ENCODE measurements around the gene EEF1A2.
"Not testable (repeated sequence)": the region's sequence is repeated elsewhere in the genome, so short reads cannot be mapped to it uniquely, and the experiment has no call there.

Gene EEF1A2

DNA sequence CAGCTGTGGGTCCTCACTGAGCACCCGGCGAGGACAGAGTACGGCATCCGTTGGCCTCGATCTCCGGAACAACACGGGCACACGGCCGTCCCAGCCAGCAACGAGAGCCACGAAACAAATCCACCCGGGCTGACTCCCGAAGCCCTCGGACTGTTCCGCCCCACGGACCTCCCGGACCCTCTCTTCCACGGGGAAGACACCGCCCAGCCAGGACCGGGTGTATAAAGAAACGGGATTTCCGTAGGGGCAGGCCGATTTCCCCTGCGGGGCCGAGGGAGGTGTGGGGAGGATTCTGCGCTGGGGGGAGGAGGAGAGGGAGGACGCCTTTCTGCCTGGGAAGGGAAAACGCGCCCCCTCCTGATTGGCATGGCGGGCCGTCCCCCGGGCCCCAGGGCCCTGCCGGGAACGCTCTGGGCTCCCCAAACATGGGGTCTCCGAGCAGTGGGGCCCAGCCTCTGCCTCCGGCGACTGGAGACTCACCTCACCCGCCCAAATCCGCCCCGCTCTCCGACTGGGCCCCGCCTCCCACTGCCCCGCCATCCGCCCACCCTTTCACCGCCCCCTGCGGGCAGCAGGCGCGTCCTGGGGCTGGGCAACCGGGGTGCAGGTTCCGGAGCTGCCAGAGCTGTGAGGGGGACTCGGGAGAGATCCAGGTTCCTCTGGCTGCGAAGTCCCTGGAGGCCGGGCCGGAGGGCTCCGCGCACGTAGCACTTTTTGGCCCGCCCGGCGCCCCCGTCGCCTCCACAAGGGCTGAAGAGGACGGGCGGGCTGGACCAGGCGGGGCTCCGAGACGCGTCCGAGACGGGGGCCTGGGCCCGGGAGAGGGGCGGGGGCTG is 21.0 kb upstream of the EEF1A2 start:
- DNase-seq = peak; percentile 56 to 69

DNA sequence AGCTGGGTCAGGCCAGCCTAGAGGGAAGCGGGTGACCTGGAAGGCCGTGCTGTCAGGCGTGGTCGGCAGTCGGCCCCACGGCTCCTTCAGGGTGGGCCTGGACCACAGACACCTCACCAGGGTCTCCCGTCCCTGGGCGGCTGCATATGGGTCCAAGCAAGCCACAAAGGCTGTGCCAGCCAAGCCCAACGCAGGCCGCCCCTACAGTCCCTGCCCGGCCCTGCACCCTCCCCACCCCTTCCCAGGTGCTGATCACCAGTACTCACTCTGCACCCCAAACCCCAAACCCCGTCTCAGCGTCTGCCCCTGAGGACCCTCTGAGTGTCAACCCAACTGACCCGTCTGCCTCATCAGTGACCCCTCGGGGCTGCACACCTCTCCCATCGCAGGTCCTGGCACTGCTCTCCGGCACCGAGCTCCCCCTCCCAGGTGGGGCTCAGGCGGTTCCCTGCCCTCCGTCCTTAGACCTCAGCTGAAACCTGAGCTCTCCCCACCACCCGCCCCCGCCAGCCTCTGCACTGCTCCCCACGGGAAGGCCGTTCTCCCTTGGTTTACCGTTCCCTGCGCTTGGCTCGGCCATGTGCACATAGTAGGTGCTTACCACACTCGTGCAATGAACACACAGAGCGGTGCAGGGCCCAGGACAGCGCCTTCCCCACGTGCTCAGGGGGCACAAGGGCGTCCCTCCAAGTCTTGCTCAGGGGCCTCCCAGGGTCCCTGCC is 20.2 kb upstream of the EEF1A2 start:
- no peak for DNase-seq

GRCh38 chr20:63518351-63518861 is 19.5 kb upstream of the EEF1A2 start:
- DNase-seq = no peak

GRCh38 chr20:63517376-63518309 is 18.8 kb upstream of the EEF1A2 start:
- no peak for DNase-seq

DNA sequence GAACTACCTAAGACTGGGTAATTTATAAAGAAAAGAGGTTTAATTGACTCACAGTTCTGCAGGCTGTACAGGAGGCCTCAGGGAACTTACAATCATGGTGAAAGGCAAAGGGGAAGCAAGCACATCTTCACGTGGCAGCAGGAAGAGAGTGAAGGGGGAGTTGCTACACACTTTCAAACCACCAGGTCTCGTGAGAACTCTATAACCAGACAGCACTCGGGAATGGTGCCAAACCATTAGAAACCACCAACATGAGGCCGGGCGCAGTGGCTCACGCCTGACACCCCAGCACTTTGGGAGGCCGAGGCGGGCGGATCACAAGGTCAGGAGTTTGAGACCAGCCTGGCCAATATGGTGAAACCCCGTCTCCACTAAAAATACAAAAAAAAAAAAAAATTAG is 15.6 kb upstream of the EEF1A2 start:
- DNase-seq = not testable (repeated sequence)

GRCh38 chr20:63513207-63513606 is 14.3 kb upstream of the EEF1A2 start:
- DNase-seq = no peak

- no peak for DNase-seq
These were observed 10.2 kb upstream of the EEF1A2 start for GRCh38 chr20:63509088-63509564.

GRCh38 chr20:63508072-63508768 is 9.3 kb upstream of the EEF1A2 start:
- no peak for DNase-seq

GRCh38 chr20:63507083-63507743 is 8.3 kb upstream of the EEF1A2 start:
- DNase-seq = no peak

DNA sequence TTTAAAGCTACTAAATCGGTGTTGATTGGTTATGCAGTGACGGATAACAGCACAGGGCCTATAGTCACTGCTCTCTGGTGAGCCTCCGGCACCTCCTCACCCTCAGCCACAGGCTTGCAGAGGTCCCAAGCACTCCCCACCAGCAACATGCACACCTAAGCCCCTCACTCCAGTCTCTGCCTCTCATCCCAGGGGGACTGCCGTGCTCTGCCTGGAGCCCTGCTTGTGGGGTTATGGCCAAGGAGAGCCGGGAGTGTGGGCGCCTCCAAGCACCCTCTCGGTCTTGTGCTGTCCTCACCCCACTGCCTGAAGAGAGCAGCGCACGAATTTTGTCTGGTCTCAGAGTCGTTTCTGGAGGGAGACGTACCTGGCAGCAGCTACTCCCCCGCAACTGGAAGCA is 6.8 kb upstream of the EEF1A2 start:
- DNase-seq = no peak

DNA sequence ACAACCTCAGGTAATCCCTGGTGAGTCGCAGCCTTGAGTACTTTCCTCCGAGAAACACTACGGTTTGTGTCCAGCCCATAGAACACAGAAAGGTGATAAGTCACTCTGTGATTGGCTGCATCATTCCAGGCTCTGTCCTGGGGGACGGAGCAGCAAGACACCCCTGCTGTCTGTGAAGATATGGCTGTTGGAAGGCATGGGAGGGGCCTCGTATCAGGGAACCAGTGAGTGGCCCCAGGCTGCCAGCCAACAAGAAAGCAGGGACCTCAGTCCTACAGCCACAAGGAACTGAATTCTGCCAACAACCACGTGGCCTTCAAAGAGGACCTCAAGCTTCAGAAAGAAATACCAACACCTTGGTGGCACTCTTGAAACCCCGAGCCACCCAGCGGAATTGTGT is 6.4 kb upstream of the EEF1A2 start:
- DNase-seq = no peak

DNA sequence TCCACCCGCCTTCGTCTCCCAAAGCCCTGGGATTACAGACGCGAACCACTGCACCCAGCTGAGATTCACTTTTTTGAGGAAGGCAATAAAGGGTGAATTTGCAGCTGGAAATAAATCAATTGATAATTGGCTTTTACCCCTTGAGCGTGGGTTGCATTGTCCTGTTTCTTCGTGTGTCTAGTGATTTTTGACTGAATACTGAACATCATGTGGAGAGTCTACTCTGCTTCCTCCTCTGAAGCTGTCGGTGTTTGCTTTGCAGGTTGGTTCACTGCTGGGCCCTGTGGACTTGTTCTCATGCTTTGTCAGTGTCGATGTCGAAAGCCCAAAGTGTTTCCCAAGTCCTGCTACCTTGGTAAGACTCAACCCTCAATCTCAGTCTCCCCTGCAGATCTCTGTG is 5.8 kb upstream of the EEF1A2 start:
- DNase-seq = no peak

- no peak for DNase-seq
These were observed 4.6 kb upstream of the EEF1A2 start for GRCh38 chr20:63503524-63503923.

GRCh38 chr20:63502671-63503172 is 3.8 kb upstream of the EEF1A2 start:
- DNase-seq = no peak

DNA sequence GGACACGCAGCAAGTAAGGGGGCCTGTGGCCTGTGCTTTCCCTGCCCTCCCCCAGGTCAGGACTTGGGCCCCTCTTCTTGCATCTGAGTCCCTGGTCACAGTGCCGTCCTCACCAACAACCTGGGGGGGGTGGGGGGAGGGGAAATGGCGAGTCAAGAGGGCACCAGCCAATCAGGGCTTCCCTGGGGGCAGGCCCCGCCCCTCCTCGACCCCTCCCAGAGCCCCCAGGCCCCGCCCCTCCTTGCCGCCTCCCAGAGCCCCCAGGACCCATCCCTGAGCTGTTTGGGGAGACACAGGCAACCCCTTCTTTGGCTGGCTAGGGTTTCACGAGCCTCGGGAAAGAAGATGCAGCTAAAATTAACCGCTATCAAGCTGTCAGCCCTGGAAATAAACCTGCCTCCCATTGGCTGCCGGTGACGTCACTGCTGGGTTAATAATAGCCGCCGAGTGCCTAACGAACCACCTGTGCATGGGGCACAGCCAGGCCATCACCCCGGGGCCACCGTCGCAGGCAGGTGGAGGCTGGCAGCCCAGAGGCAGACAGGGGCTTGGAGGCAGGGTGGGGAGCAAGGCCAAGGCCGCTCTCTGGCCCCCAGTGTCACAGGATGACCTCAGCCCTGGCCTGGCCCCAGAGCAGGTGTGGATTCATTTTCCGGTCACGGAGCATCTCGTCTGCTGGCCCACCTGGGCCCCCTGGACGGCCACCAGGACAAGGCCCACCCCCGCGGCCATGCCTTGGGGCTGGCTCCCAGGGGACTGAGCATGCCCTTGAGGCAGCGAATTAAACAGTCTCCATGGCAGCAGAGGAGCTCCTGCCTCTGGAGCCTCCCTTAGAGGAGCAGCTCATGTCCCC is 3.2 kb upstream of the EEF1A2 start:
- DNase-seq = no peak

DNA sequence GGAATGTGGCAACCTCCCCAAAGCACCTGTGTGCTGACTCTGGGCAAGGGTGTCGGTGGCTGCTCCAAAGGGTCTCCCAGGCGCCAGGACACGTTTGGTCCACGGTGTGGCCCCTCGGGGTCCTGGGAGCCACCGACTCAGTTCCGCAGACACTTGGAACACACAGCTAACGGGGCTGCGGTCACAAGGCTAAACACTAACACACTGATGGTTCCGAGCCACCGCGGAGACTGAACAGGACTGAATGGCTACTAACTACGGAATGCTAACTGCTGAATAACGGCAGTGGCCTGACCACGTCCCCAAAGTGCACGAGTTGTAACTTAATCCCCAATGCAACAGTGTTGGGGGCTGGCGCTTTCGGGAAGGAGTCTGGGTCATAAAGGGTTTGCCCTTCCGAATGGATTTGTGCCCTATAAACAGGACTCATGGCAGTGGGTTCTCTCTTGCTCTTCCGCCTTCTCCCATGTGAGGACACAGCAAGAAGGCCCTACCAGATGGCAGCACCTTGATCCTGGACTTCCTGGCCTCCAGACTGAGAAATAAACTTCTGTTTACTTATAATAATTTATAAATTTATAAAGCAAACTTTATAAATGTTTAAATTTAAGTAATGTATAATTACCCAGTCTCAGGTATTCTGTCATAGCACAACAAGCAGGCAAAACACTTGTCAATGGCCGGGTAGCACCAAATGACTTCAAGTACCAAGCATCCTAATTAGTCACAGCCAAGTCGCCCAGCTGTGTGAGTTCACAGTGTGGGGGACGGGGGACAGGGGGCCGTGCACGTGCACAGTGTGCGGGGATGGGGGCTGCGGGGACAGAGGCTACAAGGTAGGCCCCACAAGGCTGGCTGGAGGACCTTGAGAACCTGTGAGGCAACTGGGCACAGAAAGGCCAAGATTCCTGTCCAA is 2.3 kb upstream of the EEF1A2 start:
- no peak for DNase-seq

- no peak for DNase-seq
These were observed 1.4 kb upstream of the EEF1A2 start for GRCh38 chr20:63500151-63500901.

DNA sequence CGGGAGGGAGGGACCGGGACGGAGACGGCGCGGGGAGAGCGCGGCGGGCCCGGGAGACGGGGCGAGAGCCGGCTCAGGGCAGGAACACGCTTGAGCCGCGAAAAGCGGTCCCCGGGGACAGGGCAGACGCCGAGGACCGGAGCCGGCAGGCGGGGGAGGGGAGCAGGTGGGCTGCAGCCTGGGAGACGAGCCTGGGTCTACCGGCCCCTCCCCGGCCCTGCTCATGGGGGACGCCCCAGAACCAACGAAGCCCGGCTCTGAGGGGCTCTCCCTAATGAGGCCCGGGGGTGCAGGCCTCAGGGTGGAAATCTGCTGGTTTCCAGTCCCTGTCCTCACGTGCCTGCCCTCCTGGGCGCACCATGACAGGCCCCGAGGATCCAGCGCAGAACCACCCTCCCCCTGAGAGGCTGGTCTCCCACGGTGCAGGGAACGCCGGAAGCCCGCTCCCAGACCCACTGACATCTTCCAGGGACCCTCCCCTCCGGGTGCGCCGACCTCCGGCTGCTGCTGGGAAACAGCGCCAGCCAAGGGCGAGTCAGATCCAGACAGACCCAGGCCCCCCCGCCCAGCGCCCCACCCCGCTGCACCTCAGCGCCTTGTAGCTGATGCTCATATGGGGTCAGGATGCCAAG is 571 bp upstream of the EEF1A2 start:
- DNase-seq = no peak

Data from activated CD4-positive, alpha-beta T cell treated with anti-CD3 and anti-CD28 coated beads for 4 hours (primary cell).